NCI-H187 treated with DMSO at 0.1 percent for 48 hours (cell line): ENCODE results near the gene TDRKH.

ENCODE experiments used
- DNase-seq: peaks from one replicate; lab custom pipeline; 2025; lab: John Stamatoyannopoulos, UW

The TDRKH gene

DNA sequence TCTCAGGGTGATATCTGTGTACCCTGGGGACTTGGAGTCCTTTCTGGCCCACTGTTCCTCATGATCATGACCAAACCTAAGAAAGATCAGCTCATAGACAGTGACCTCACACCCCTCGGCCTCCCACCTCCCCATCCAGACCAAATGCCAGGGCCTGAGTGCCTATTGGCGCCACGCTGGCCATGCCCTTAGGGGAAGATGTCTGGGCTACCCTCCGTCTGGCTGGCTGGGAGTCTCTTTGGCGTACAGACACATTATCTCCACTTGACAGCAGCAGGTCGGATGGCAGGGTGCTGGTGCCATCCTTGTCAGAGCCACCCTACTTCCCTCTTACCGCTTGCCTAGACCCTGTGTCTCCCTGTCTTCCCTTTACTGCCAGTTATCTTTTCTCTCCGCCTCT is 32.9 kb upstream of the TDRKH start:
- no peak for DNase-seq

DNA sequence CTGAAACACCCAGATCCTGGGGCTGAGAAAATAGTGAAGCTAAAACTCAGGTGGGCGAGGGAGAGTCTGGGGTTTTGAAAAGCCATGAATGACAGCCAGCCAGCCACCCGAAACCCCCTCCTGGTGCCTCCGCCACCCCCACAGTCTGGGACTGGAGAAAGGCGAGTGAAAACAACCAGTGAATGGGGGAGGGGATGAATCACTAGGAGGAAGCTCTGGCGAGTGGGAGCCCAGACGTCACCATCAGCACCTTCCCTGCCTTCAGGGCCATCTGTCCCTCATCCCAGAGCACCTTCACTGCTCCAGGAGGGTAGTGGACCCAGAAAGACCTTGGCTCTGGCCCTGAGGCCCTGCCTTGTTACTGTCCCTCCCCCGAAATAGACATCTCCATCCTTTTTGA is 32.1 kb upstream of the TDRKH start:
- DNase-seq: no peak

DNA sequence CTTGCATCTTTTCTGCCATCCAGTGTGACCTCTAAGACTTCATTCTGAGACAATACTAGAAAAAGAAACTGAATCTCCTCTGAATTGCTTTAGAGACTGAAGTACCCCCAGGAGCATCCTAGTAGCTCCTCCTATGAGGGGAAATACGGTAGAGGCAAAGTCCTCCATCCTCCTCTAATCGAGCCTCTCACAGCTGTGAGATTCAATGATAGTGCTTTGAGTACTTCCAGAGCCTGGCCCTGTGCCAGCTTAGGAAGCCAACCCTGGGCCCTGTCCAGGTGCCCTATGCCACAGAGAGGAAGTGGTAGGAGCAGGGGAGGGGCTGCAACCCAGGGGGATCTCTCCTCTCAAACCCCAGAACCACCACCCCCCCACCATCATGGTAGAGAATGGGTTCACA is 30.6 kb upstream of the TDRKH start:
- peak; percentile 32 for DNase-seq

DNA sequence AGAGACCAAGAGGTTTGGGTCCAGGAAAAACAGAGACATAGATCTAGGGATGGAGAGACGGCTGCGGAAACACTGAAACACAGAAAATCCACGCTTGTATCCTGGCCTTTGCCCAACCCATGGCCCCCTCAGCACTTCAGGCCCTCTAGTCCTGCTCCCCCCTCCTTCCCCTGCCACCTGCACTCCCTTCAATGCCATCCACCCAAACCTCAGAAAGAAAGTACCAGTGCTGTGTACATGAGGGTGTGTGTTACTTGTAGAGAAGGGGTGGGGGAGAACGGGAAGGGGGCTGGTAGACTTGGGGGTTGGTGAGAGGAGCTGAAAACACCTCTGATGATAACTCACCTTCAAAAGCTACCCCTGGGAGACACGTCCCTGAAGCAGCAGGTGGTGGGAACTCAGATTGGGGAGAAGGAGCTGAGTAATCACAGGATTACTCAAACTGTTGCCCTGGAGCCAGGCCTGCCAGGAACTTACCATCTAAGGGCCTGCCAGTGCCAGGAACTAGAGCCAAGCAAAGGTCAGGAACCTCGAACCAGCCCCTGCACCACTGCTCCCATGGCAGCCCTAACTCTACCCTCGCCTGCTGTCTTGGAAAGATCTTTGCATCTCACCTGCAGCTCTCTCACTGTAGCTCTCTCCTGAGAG is 29.8 kb upstream of the TDRKH start:
- DNase-seq: no peak

DNA sequence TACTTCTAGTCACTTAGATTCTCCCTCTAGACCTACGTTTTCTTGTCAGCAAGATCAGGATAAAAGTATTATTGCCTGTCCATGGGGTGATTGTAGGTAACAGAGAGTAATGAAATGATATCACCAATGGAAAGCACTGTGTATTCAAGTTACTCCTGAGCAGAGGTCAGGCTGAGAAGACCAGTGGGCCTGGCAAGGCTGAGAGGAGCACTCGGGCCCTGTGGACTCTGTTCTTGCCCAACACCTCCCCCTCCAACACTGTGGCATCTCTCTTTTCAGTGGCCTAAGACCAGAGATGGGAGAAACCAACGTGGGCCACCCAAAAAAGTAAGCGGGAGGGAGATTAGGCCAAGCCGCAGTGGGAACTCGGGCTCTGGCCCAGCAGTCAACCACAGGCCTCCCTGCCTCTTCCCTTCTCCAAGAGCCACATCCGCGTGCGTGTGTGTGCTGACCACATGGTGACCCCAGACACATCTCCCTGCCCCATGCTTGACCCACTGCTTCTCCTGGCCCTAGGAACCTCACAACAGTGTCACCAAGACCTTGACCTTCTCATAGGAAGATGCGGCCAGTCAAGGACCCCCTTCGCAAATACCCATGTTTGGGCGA is 29.0 kb upstream of the TDRKH start:
- no peak for DNase-seq

DNA sequence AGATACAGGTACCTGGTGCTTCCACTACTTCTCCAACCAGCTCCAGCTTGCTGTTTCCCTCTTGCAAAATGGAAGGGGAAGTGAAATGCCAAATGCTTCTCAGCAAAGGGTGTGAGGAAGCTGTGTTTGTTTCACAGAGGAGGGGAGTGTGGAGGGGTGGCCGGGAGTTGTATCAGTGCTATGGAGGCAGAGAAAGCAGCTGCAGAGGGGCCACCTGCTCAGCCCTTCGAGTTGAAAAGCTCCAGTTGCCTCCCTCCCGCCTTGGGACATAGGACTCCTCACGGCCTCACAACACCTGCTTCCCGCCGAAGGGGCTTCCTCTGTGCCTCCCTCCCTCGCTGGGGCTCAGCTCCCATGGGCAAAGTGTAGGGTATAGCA is 27.0 kb upstream of the TDRKH start:
- DNase-seq: no peak

DNA sequence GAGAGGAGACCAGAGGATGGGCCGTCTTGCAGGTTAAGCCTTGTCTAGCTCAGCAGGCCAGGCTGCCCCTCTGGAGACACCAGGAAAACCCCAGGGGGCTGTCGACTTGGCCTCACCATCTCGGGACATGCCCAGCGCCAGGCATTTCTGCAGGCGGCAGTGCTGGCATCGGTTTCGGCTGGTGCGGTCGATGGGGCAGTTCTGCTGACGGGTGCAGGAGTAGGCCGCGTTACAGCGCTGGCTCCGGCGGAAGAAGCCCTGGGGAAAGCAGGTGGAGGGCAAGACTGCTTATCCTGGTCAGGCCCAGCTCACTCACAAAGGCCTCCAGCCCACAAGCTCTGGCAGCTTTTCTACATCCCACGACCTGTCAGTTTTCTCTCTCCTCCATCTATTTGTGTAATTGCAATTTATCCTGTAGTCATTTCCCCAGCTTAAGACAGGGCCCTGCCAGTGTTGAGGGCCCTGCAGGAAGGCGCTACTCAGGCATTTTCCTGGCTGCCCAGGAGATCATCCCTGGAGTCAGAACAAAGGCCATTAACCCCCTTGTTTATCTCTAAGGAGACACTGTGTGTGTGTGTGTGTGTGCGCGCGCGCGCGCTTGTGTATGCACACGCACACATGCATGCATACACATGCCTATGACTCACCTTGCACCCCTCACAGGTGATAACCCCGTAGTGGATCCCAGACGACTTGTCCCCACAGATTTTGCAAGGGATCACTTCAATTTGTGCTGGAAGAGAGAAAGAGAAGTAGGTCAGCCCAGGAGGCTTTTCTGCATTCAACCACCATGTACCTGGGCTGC is 26.4 kb upstream of the TDRKH start:
- no peak for DNase-seq

DNA sequence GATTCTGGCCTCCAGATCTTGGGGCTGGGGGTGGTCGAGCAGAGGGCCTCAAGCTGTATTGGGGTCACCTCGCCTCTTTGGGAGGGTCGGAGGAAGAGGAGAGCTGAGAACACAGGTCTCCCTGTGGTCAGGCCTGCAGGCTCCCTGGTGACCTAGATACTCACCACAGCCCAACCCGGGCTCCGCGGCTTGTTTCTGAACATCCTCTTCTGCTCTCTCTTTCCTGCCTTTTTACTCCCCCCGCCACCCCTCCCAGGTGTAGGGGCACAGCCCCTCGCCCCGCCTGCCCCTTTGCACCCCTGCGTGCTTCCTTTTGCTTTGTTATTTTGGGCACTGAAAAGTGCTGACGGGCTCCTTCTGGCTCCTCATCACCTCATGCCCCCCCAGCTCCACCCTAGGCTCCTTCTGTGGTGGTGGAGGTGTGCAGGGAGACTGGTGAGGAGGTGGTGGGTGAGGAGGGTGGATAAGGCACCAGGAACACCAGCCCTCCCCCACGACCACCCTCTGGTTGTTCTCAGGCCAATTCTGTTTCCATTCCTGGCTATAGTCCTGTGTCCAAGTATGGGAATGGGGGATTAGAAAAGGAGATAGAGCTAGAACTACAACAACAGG is 25.5 kb upstream of the TDRKH start:
- no peak for DNase-seq

DNA sequence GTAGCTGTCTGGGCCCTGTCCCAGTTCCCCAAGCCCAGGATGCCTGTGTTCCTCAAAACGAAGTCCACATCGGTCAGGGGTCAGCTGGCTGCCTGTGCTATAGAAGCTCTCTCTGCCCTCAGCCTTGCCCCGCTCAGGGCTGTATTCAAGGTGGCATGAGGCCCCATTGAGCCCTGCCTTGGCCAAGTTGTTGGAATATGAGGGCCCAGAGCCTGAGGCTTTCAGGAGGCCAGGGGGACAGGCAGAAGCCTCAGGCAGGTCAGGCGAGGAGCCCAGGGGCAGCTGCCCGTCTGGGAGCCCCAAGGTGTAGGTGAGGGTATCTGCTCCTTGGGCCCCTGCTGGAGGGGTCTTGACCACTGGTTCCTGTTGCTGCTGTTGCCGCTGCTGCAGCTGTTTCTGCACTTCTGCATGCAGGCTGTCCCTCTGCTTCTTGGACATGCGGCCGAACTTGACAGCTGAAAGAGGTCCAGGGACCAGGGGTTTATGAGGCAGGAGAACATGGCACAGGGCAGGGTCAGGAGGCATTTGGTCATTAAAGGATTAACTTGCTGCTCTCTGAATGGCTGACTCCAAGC is 24.8 kb upstream of the TDRKH start:
- no peak for DNase-seq

DNA sequence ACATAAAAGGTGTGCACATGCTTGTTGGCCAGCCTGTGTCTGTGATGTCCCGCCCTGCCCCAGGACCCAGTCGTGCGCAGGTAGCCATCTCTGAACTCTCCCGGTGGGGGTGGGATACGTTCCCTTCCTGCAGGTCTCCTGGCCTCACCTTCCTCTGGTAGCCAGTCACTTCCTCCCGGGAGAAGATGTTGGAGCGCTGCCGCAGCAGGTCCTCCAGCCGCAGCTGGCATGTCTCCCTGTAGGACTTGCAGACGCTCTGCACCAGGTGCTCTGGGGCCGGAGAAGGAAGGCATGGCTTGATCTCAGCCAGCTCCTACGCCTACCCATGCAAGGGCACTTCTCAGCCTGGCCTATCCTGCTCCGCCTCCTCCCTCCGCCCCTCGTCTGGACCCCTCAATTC is 24.1 kb upstream of the TDRKH start:
- DNase-seq: no peak

DNA sequence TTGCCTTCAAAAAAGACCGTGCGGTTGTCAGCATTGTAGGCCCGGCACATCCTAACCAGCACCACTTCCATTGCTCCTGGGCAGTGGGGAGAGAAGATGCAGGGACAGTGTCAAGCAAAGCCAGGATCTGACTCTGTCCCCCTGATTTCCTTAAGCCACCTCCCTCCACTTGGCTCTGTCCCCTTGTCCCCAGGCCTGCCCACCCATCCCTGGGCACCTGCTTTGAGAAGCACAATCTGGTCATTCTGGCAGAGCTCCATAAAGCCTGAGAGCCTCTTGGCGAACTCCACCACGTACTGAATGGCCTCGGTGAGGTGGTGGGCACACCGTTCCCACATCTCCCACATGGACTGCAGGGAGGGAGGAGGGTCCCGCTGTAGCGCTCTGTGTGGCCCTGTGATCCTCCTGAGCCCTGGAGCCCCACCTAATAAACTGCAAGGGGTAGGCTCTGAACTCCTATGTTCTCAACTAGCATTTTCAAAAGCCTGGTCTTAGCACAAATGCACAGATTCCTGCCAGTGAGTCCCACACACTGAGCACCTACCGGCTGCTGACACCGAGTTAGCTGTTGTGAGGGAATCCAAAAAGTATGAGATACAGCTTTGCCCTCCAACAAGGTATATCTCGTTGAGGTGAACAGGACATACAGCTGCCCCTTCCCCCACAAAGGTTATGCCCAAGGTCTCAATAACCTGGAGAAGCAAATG is 23.1 kb upstream of the TDRKH start:
- no peak for DNase-seq

DNA sequence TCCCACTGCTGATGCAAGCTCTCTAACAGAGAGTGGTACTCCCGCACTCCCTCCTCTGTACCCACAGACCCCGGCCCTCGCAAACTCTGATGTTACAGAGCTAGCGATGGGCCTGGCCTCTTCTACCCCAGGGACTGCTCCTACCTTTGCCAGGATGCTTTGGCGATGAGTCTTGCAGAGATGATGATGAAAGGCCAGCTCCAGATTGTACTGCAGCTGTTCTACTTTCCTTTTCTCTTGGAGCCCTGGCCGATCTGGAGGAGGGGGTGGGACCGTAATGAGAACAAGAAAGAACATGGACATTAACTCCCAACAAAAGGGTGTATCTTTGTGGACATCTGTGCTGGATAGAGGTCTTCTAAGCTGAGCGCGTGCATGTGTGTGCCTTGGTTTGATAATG is 20.9 kb upstream of the TDRKH start:
- no peak for DNase-seq

DNA sequence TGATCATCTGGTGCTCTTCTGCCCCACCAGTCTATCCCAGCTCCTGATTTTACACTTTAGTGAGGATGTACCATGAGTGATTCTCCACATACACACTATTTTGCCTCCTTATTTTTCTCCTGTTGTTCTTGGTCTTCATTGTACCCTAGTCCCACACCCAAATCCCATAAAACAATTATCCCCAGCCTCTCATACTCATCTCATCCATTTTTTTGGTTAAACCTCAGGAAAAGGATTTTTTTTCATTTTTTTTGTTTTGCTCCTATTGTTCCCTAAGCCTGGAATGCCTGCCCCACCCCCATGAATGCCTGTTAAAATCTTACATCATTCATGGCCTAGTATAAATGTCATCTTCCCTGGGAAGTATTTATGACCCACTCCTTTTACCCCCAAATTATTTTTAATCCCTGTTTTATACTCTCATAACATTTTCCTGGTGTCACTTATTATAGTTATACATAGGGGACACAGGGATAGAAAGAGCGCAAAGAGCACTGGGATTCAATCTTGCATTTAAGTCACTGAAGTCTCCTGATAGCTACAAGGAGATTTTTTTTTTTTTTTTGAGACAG is 19.8 kb upstream of the TDRKH start:
- no peak for DNase-seq

DNA sequence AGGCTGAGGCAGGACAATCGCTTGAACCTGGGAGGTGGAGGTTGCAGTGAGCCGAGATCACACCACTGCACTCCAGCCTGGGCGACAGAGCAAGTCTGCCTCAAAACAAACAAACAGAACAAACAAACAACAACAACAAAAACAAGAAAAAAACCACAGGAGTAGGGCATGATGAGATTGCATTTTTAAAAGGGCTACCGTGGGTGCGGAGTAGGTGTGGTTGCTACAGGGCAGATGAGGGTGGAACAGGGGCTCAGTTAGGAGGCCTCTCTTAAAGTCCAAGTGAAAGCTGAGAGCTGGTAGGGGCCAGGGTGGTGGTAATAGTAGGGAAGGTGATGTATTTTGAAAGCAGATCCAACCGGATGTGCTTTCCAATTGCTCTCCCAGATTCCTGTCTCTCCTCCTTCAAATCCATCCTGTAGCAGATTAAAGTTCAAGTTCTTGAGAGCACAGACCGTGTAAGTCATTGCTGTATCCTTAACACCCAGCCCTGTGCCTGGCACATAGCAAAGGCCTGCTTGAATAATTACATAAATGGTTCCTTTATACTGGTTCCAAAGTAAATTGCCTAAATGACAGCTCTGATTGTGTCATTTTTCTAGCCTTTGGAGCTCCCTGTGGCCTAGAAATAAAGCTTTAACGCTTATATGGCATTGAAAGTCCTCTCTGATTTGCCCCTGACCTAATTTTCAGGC is 19.1 kb upstream of the TDRKH start:
- DNase-seq: no peak

DNA sequence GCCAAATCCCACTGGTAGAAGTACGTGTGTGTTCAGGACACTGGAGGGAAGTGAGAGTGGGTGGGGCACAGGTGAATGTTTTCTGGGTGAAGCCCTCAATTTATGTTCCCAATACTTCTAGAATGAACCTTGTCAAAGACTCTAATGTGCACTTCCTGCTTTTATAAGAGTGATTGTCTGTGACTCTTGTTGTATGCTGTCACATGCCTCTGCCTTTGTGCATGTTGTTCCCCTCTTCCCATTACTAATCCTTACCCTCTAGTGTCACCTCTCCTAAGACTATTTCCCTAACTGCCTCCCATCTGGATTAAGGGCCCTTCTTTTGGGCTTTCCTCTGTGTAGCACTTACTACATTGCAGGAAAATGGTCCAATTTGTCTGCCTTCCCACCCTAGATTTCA is 17.5 kb upstream of the TDRKH start:
- no peak for DNase-seq

DNA sequence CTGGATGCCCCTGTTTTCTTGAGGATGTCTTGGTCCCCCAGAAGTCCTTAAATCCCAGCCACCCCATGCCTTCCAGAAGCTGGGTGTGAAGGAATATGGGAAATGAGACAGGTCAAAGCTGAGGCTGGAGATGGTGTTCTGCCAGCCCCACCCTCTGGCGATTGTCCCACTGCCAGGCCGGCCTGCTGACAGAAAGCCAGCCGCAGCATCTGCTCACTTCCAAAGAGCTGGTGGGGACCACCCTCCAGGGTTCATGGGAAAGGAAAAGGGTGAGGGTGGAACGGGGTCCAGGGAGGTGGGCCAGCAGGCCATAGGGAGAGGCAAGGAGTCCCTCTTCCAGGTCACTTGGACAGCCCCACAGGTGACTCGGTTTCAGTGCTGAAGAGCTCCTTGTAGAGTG is 16.8 kb upstream of the TDRKH start:
- no peak for DNase-seq

DNA sequence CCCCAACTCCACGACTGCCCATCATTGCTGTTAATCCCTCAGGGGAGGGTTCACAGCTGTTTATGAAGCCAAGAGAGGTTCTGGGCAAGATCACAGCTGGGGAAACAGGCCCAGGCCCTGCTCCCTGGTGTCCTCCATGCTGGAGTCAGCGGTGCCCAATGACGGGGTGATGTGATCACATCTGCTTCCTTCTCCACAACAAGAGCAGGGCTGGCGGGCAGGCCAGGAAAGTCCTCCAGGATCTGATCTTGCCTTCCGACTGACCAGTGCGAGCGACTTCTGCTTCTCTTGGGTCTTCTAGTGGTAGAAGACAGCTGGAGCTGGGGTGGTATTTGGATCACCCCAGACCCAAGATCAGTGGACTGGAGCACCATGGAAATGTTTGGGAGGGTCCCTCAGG is 15.9 kb upstream of the TDRKH start:
- DNase-seq: no peak

DNA sequence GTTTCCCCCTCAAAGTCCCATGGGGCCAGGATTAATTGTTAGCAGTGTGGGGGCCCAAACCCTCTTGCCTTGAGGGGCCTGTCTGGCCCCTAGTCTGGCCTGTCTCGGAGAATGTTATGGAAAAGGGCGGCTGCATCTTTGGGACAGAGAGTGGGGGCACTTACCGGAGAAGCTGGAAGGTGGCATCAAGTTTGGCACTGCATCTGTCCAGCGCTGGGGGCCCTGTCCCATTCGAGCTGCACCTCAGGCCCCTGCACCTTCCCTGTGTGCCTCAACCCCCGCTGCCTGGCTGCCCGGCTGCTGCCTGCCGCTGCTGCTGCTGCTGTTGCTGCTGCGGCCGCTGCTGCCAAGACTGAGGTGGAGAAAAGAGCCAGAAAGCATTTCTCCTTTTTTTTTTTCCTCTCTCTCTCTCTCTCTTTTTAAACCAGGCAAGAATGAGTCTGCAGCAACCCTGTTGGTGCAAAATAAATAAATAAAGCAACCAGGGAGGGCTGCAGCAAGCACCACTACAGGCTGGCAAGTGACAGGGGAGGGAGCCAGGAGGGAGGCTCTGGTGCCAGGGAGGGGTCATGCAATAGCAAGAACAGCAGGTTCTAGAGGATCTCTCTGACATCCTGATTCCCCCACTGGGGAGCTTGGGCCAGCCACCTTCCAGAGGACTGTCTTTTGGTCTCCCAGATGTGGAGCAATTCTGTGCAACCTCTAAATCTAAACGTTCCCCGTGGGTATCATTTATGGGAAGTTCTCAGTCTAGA is 14.9 kb upstream of the TDRKH start, which contains the start of gene LINGO4:
TSS of gene LINGO4 (minus strand) at position 354 of the 755 bp plus-strand sequence. CDS start 2,715 bp downstream, outside the sequence.
- no peak for DNase-seq

DNA sequence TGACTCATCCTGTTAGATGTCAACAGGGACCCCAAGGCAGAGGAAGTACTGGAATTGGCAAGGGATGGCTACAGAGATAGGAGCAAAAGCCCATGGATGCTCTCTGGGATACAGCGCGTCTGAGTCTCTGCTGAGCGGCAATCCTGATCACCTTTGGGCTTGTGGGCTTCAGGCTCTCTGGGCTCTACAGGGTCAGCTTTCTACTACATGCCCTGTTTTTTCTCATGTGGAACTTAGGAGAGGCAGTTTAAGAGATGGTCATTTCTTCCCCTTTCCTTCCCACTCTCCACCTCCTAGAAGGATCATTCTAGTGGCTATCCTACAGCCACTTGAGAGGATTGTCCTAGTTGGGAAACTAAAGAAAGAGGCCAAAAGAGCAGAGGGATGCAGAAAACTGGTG is 13.6 kb upstream of the TDRKH start:
- DNase-seq: no peak

DNA sequence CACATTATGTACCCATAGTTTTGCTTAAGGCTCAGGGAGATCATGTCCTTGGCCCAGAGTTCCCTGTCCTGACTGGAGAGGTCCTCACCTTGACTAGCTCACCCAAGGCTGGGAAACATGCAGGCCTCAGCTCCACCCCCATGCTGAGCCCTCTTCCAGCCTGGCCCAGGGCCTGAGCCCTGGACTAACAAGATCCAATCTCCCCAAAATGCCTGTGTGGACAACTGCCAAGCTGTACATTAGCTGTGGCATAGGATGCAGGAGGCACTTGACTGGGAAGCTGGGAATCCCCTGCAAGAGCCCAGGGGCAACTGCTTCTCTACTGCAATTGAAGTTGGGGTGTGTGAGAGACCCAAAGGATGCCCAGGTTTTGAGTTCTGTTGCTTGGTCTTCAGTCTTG is 12.9 kb upstream of the TDRKH start:
- no peak for DNase-seq
